Activated naive CD8-positive, alpha-beta T cell treated with anti-CD3 and anti-CD28 coated beads for 36 hours (primary cell): ENCODE results near the gene MAP2K7. TPM values are rescaled to one million over a fixed set of nuclear protein-coding genes. Genes with fewer than 3 reads are reported as not detected.
"Not testable (repeated sequence)": the region's sequence is repeated elsewhere in the genome, so short reads cannot be mapped to it uniquely, and the experiment has no call there.

Source experiments
- DNase-seq: peaks from one replicate; pipeline ENCODE4 v3.0.0; 2021
- H3K27ac Mint-ChIP-seq: one replicate; pipeline ENCODE4 v1.8.0; 2022; ENCODE audit warnings: mild to moderate bottlenecking, moderate library complexity, mixed read lengths
- H3K27me3 Mint-ChIP-seq: one replicate; pipeline ENCODE4 v1.8.0; 2022; ENCODE audit warnings: mild to moderate bottlenecking, mixed read lengths
- H3K36me3 Mint-ChIP-seq: one replicate; pipeline ENCODE4 v1.8.0; 2021; ENCODE audit warnings: mild to moderate bottlenecking, mixed read lengths
- H3K4me1 Mint-ChIP-seq: one replicate; pipeline ENCODE4 v1.8.0; 2021; ENCODE audit warnings: mixed read lengths
- H3K4me3 Mint-ChIP-seq: one replicate; pipeline ENCODE4 v1.8.0; 2022; ENCODE audit warnings: mild to moderate bottlenecking, moderate library complexity, mixed read lengths
- H3K9me3 Mint-ChIP-seq: one replicate; pipeline ENCODE4 v1.8.0; 2022; ENCODE audit warnings: mixed read lengths
- total RNA-seq, 2 experiments: library from RNA; stranded (reverse); gene quantifications; one replicate each; pipeline ENCODE4 v1.2.3, GENCODE V29; 2021

The MAP2K7 gene
- total RNA-seq, 2 experiments from 2014 or later = 31.8 to 32.4 TPM

GRCh38 chr19:7923295-7924191, 19.9 kb downstream of the MAP2K7 start:
- no peak for DNase-seq
- Mint-ChIP-seq H3K27ac (no peak overlapping the region), H3K27me3 (peaks cover 16% of the 10 kb centered on the region), H3K9me3 (no peaks in the 10 kb centered on the region), H3K36me3 (peaks cover 7% of the 10 kb centered on the region), H3K4me3 (no peak overlapping the region), H3K4me1 (peaks cover 23% of the 10 kb centered on the region)

GRCh38 chr19:7924241-7924640, 20.6 kb downstream of the MAP2K7 start:
- H3K27ac Mint-ChIP-seq = no peak overlapping the region
- H3K36me3 Mint-ChIP-seq = peaks cover 7% of the 10 kb centered on the region
- peaks cover 9% of the 10 kb centered on the region for H3K27me3 Mint-ChIP-seq
- DNase-seq = no peak
- H3K4me1 Mint-ChIP-seq = peaks cover 26% of the 10 kb centered on the region
- no peaks in the 10 kb centered on the region for H3K9me3 Mint-ChIP-seq
- H3K4me3 Mint-ChIP-seq = no peak overlapping the region

- Mint-ChIP-seq H3K4me1 (peaks cover 28% of the 10 kb centered on the region), H3K27me3 (peaks cover 5% of the 10 kb centered on the region), H3K36me3 (peaks cover 7% of the 10 kb centered on the region), H3K4me3 (no peak overlapping the region), H3K9me3 (no peaks in the 10 kb centered on the region), H3K27ac (no peak overlapping the region)
- no peak for DNase-seq
Observed at GRCh38 chr19:7924651-7925170, 21.0 kb downstream of the MAP2K7 start.

GRCh38 chr19:7925171-7925851, 21.6 kb downstream of the MAP2K7 start:
- H3K9me3 Mint-ChIP-seq = no peaks in the 10 kb centered on the region
- H3K36me3 Mint-ChIP-seq = peaks cover 7% of the 10 kb centered on the region
- peak overlapping the region; percentile 65 for H3K27ac Mint-ChIP-seq
- H3K4me1 Mint-ChIP-seq = peaks cover 25% of the 10 kb centered on the region
- peak overlapping the region; percentile 71 for H3K4me3 Mint-ChIP-seq
- no peaks in the 10 kb centered on the region for H3K27me3 Mint-ChIP-seq
- peak; percentile 87 for DNase-seq

- H3K4me3 Mint-ChIP-seq = peak within 1 kb of the TSS; percentile 71
- H3K36me3 Mint-ChIP-seq = peaks cover 14% of the 10 kb centered on the region
- H3K27ac Mint-ChIP-seq = peak within 1 kb of the TSS; percentile 65
- peaks cover 22% of the 10 kb centered on the region for H3K4me1 Mint-ChIP-seq
- peak; percentile 83 for DNase-seq
- no peaks in the 10 kb centered on the region for H3K27me3 Mint-ChIP-seq
- no peaks in the 10 kb centered on the region for H3K9me3 Mint-ChIP-seq
Observed at GRCh38 chr19:7926021-7926726, 22.5 kb downstream of the MAP2K7 start, which contains the start of gene CTXN1. TSS of gene CTXN1 (minus strand) at chr19:7926135. CDS start at chr19:7925538, 597 bp downstream.

GRCh38 chr19:7926727-7927604, 23.3 kb downstream of the MAP2K7 start:
- H3K9me3 Mint-ChIP-seq = no peaks in the 10 kb centered on the region
- DNase-seq = no peak

GRCh38 chr19:7927605-7928333, 24.1 kb downstream of the MAP2K7 start:
- peaks cover 13% of the 10 kb centered on the region for H3K36me3 Mint-ChIP-seq
- DNase-seq = no peak
- H3K27me3 Mint-ChIP-seq = no peaks in the 10 kb centered on the region
- peaks cover 14% of the 10 kb centered on the region for H3K4me1 Mint-ChIP-seq
- H3K4me3 Mint-ChIP-seq = no peak overlapping the region
- H3K9me3 Mint-ChIP-seq = no peaks in the 10 kb centered on the region
- H3K27ac Mint-ChIP-seq = no peak overlapping the region

More at GRCh38 chr19:7926727-7927604, 23.3 kb downstream of the MAP2K7 start:
- Mint-ChIP-seq H3K27me3 (no peaks in the 10 kb centered on the region), H3K4me1 (peaks cover 18% of the 10 kb centered on the region), H3K36me3 (peaks cover 14% of the 10 kb centered on the region), H3K4me3 (peak overlapping the region; percentile 68), H3K27ac (no peak overlapping the region)

GRCh38 chr19:7928334-7928706, 24.6 kb downstream of the MAP2K7 start:
- Mint-ChIP-seq H3K27me3 (no peaks in the 10 kb centered on the region), H3K9me3 (no peaks in the 10 kb centered on the region), H3K36me3 (peaks cover 13% of the 10 kb centered on the region), H3K27ac (peak overlapping the region; percentile 50), H3K4me3 (no peak overlapping the region), H3K4me1 (peaks cover 14% of the 10 kb centered on the region)
- DNase-seq = no peak

GRCh38 chr19:7928741-7929701, 25.3 kb downstream of the MAP2K7 start:
- Mint-ChIP-seq H3K27me3 (no peaks in the 10 kb centered on the region), H3K4me1 (peaks cover 14% of the 10 kb centered on the region), H3K36me3 (peaks cover 13% of the 10 kb centered on the region), H3K4me3 (no peak overlapping the region), H3K27ac (peak overlapping the region; percentile 56), H3K9me3 (no peaks in the 10 kb centered on the region)
- DNase-seq = peak; percentile 81

GRCh38 chr19:7930030-7930429, 26.4 kb downstream of the MAP2K7 start:
- H3K4me3 Mint-ChIP-seq, DNase-seq, H3K9me3 Mint-ChIP-seq, H3K27me3 Mint-ChIP-seq, H3K27ac Mint-ChIP-seq: not testable (repeated sequence)
- Mint-ChIP-seq H3K36me3 (peaks cover 15% of the 10 kb centered on the region), H3K4me1 (peaks cover 14% of the 10 kb centered on the region)

GRCh38 chr19:7930765-7931164, 27.1 kb downstream of the MAP2K7 start:
- DNase-seq = no peak
- Mint-ChIP-seq H3K4me3 (no peak overlapping the region), H3K27ac (no peak overlapping the region), H3K9me3 (no peaks in the 10 kb centered on the region), H3K27me3 (no peaks in the 10 kb centered on the region), H3K4me1 (peaks cover 13% of the 10 kb centered on the region), H3K36me3 (peaks cover 15% of the 10 kb centered on the region)

- Mint-ChIP-seq H3K4me3 (no peak overlapping the region), H3K27ac (no peak overlapping the region), H3K9me3 (no peaks in the 10 kb centered on the region), H3K27me3 (no peaks in the 10 kb centered on the region), H3K4me1 (peaks cover 10% of the 10 kb centered on the region), H3K36me3 (peaks cover 12% of the 10 kb centered on the region)
- no peak for DNase-seq
Observed at GRCh38 chr19:7931221-7932061, 27.8 kb downstream of the MAP2K7 start.
